ENCODE measurements around the gene POLR1E. TPM values are rescaled to one million over a fixed set of nuclear protein-coding genes. Genes with fewer than 3 reads are reported as not detected.

Gene POLR1E
- total RNA-seq, 1 experiment from 2014 or later = 39.8 TPM

- no peaks in the 10 kb centered on the region for H4K20me1 ChIP-seq (ENCODE audit: insufficient read depth, low read depth, low read length)
- H3K9ac ChIP-seq (ENCODE audit: low read length) = no peak overlapping the region
- no peak overlapping the region for H2AFZ ChIP-seq (ENCODE audit: low read length)
- no peak overlapping the region for H3K4me3 ChIP-seq (ENCODE audit: low read length)
- no peaks in the 10 kb centered on the region for H3K9me3 ChIP-seq (ENCODE audit: low read length)
- H3K36me3 ChIP-seq (ENCODE audit: insufficient read depth, low read length) = peaks cover 12% of the 10 kb centered on the region
- H3K4me1 ChIP-seq (ENCODE audit: low read length) = no peaks in the 10 kb centered on the region
- H3K27me3 ChIP-seq (ENCODE audit: low read length) = no peaks in the 10 kb centered on the region
- no peaks in the 10 kb centered on the region for H3K9me2 ChIP-seq (replicated peaks; ENCODE audit: insufficient read depth, low read length)
- no peak overlapping the region for H3K4me2 ChIP-seq (ENCODE audit: low read depth, low read length, poor library complexity, severe bottlenecking)
- DNase-seq = no peak
- H3K79me2 ChIP-seq (ENCODE audit: low read length) = no peaks in the 10 kb centered on the region
- no peak overlapping the region for H3K27ac ChIP-seq (ENCODE audit: low read length)
These were observed 35.4 kb downstream of the POLR1E start for GRCh38 chr9:37521111-37521510.

GRCh38 chr9:37522971-37523370 is 37.2 kb downstream of the POLR1E start:
- H3K4me2 ChIP-seq (ENCODE audit: low read depth, low read length, poor library complexity, severe bottlenecking) = no peak overlapping the region
- H2AFZ ChIP-seq (ENCODE audit: low read length) = no peak overlapping the region
- H3K4me3 ChIP-seq (ENCODE audit: low read length) = no peak overlapping the region
- no peak overlapping the region for H3K27ac ChIP-seq (ENCODE audit: low read length)
- H3K36me3 ChIP-seq (ENCODE audit: insufficient read depth, low read length) = peaks cover 12% of the 10 kb centered on the region
- H3K79me2 ChIP-seq (ENCODE audit: low read length) = no peaks in the 10 kb centered on the region
- H3K9ac ChIP-seq (ENCODE audit: low read length) = no peak overlapping the region
- H3K4me1 ChIP-seq (ENCODE audit: low read length) = no peaks in the 10 kb centered on the region
- no peaks in the 10 kb centered on the region for H3K27me3 ChIP-seq (ENCODE audit: low read length)
- H3K9me3 ChIP-seq (ENCODE audit: low read length) = no peaks in the 10 kb centered on the region
- no peaks in the 10 kb centered on the region for H3K9me2 ChIP-seq (replicated peaks; ENCODE audit: insufficient read depth, low read length)
- H4K20me1 ChIP-seq (ENCODE audit: insufficient read depth, low read depth, low read length) = no peaks in the 10 kb centered on the region
- no peak for DNase-seq

- Histone ChIP-seq H3K36me3 (ENCODE audit: insufficient read depth, low read length) (peaks cover 12% of the 10 kb centered on the region), H3K9ac (ENCODE audit: low read length) (no peak overlapping the region), H3K9me3 (ENCODE audit: low read length) (no peaks in the 10 kb centered on the region)
These were observed 38.2 kb downstream of the POLR1E start for GRCh38 chr9:37523916-37524315.

GRCh38 chr9:37528652-37529471 is 43.1 kb downstream of the POLR1E start:
- H3K4me1 ChIP-seq (ENCODE audit: low read length) = peaks cover 3% of the 10 kb centered on the region; the same call in 1 of the 2 replicates
- H3K79me2 ChIP-seq (ENCODE audit: low read length) = no peaks in the 10 kb centered on the region
- H2AFZ ChIP-seq (ENCODE audit: low read length) = no peak overlapping the region
- H3K9ac ChIP-seq (ENCODE audit: low read length) = no peak overlapping the region
- H3K36me3 ChIP-seq (ENCODE audit: insufficient read depth, low read length) = peaks cover 12% of the 10 kb centered on the region; the same call in 1 of the 2 replicates
- no peak overlapping the region for H3K27ac ChIP-seq (ENCODE audit: low read length)
- H3K9me2 ChIP-seq (replicated peaks; ENCODE audit: insufficient read depth, low read length) = no peaks in the 10 kb centered on the region
- H3K27me3 ChIP-seq (ENCODE audit: low read length) = no peaks in the 10 kb centered on the region
- no peak overlapping the region for H3K4me2 ChIP-seq (ENCODE audit: low read depth, low read length, poor library complexity, severe bottlenecking)
- H3K4me3 ChIP-seq (ENCODE audit: low read length) = no peak overlapping the region
- no peaks in the 10 kb centered on the region for H3K9me3 ChIP-seq (ENCODE audit: low read length)
- no peaks in the 10 kb centered on the region for H4K20me1 ChIP-seq (ENCODE audit: insufficient read depth, low read depth, low read length)
- no peak for DNase-seq

More at GRCh38 chr9:37523916-37524315, 38.2 kb downstream of the POLR1E start:
- no peak for DNase-seq
- no peaks in the 10 kb centered on the region for H3K9me2 ChIP-seq (replicated peaks; ENCODE audit: insufficient read depth, low read length)
- H2AFZ ChIP-seq (ENCODE audit: low read length) = no peak overlapping the region
- H3K4me1 ChIP-seq (ENCODE audit: low read length) = no peaks in the 10 kb centered on the region
- no peaks in the 10 kb centered on the region for H3K27me3 ChIP-seq (ENCODE audit: low read length)
- no peaks in the 10 kb centered on the region for H3K79me2 ChIP-seq (ENCODE audit: low read length)
- no peak overlapping the region for H3K27ac ChIP-seq (ENCODE audit: low read length)
- no peak overlapping the region for H3K4me3 ChIP-seq (ENCODE audit: low read length)
- H3K4me2 ChIP-seq (ENCODE audit: low read depth, low read length, poor library complexity, severe bottlenecking) = no peak overlapping the region
- no peaks in the 10 kb centered on the region for H4K20me1 ChIP-seq (ENCODE audit: insufficient read depth, low read depth, low read length)

GRCh38 chr9:37531699-37532098 is 46.0 kb downstream of the POLR1E start:
- no peaks in the 10 kb centered on the region for H3K79me2 ChIP-seq (ENCODE audit: low read length)
- H3K27ac ChIP-seq (ENCODE audit: low read length) = no peak overlapping the region
- H3K9me3 ChIP-seq (ENCODE audit: low read length) = no peaks in the 10 kb centered on the region
- no peak overlapping the region for H3K9ac ChIP-seq (ENCODE audit: low read length)
- H2AFZ ChIP-seq (ENCODE audit: low read length) = no peak overlapping the region
- H3K9me2 ChIP-seq (replicated peaks; ENCODE audit: insufficient read depth, low read length) = no peaks in the 10 kb centered on the region
- no peak overlapping the region for H3K4me3 ChIP-seq (ENCODE audit: low read length)
- 0 out of 2 replicates have a peak, but pooled peaks cover 8% of the 10 kb centered on the region for H3K36me3 ChIP-seq (ENCODE audit: insufficient read depth, low read length)
- DNase-seq = no peak
- H3K4me1 ChIP-seq (ENCODE audit: low read length) = peaks cover 3% of the 10 kb centered on the region; the same call in 1 of the 2 replicates
- H4K20me1 ChIP-seq (ENCODE audit: insufficient read depth, low read depth, low read length) = no peaks in the 10 kb centered on the region
- no peak overlapping the region for H3K4me2 ChIP-seq (ENCODE audit: low read depth, low read length, poor library complexity, severe bottlenecking)
- H3K27me3 ChIP-seq (ENCODE audit: low read length) = no peaks in the 10 kb centered on the region

GRCh38 chr9:37534412-37534811 is 48.7 kb downstream of the POLR1E start:
- Histone ChIP-seq H3K79me2 (ENCODE audit: low read length) (no peaks in the 10 kb centered on the region), H3K9ac (ENCODE audit: low read length) (no peak overlapping the region), H3K4me2 (ENCODE audit: low read depth, low read length, poor library complexity, severe bottlenecking) (no peak overlapping the region), H3K27me3 (ENCODE audit: low read length) (no peaks in the 10 kb centered on the region), H2AFZ (ENCODE audit: low read length) (no peak overlapping the region), H4K20me1 (ENCODE audit: insufficient read depth, low read depth, low read length) (no peaks in the 10 kb centered on the region), H3K4me1 (ENCODE audit: low read length) (peaks cover 7% of the 10 kb centered on the region), H3K9me3 (ENCODE audit: low read length) (no peaks in the 10 kb centered on the region), H3K9me2 (replicated peaks; ENCODE audit: insufficient read depth, low read length) (no peaks in the 10 kb centered on the region), H3K36me3 (ENCODE audit: insufficient read depth, low read length) (0 out of 2 replicates have a peak, but pooled peaks cover 11% of the 10 kb centered on the region), H3K27ac (ENCODE audit: low read length) (no peak overlapping the region), H3K4me3 (ENCODE audit: low read length) (no peak overlapping the region)
- DNase-seq = no peak

- Histone ChIP-seq H4K20me1 (ENCODE audit: insufficient read depth, low read depth, low read length) (no peaks in the 10 kb centered on the region), H3K79me2 (ENCODE audit: low read length) (no peaks in the 10 kb centered on the region), H3K4me1 (ENCODE audit: low read length) (peaks cover 12% of the 10 kb centered on the region), H2AFZ (ENCODE audit: low read length) (no peak overlapping the region), H3K9me2 (replicated peaks; ENCODE audit: insufficient read depth, low read length) (no peaks in the 10 kb centered on the region), H3K9me3 (ENCODE audit: low read length) (no peaks in the 10 kb centered on the region), H3K27me3 (ENCODE audit: low read length) (no peaks in the 10 kb centered on the region), H3K4me2 (ENCODE audit: low read depth, low read length, poor library complexity, severe bottlenecking) (no peak overlapping the region), H3K27ac (ENCODE audit: low read length) (no peak overlapping the region), H3K9ac (ENCODE audit: low read length) (no peak overlapping the region), H3K36me3 (ENCODE audit: insufficient read depth, low read length) (0 out of 2 replicates have a peak, but pooled peaks cover 11% of the 10 kb centered on the region), H3K4me3 (ENCODE audit: low read length) (no peak overlapping the region)
- no peak for DNase-seq
These were observed 49.2 kb downstream of the POLR1E start for GRCh38 chr9:37534901-37535300.

GRCh38 chr9:37538099-37538498 is 52.4 kb downstream of the POLR1E start:
- Histone ChIP-seq H3K27ac (ENCODE audit: low read length) (no peak overlapping the region), H4K20me1 (ENCODE audit: insufficient read depth, low read depth, low read length) (no peaks in the 10 kb centered on the region)
- DNase-seq = no peak

More at GRCh38 chr9:37538099-37538498, 52.4 kb downstream of the POLR1E start:
- no peaks in the 10 kb centered on the region for H3K27me3 ChIP-seq (ENCODE audit: low read length)
- H3K36me3 ChIP-seq (ENCODE audit: insufficient read depth, low read length) = 0 out of 2 replicates have a peak, but pooled peaks cover 8% of the 10 kb centered on the region
- H3K9me2 ChIP-seq (replicated peaks; ENCODE audit: insufficient read depth, low read length) = no peaks in the 10 kb centered on the region
- peaks cover 18% of the 10 kb centered on the region for H3K4me1 ChIP-seq (ENCODE audit: low read length)
- H3K9me3 ChIP-seq (ENCODE audit: low read length) = no peaks in the 10 kb centered on the region
- no peaks in the 10 kb centered on the region for H3K79me2 ChIP-seq (ENCODE audit: low read length)
- H2AFZ ChIP-seq (ENCODE audit: low read length) = no peak overlapping the region
- no peak overlapping the region for H3K9ac ChIP-seq (ENCODE audit: low read length)
- no peak overlapping the region for H3K4me3 ChIP-seq (ENCODE audit: low read length)
- H3K4me2 ChIP-seq (ENCODE audit: low read depth, low read length, poor library complexity, severe bottlenecking) = no peak overlapping the region

Data from Karpas-422 (cell line).